HG03039 (cell line): ENCODE measurements around the gene MSLN.
"Not testable (repeated sequence)": the region's sequence is repeated elsewhere in the genome, so short reads cannot be mapped to it uniquely, and the experiment has no call there.

Source experiments
- ATAC-seq: cut with Tn5 transposase; IDR thresholded peaks from one replicate; pipeline ENCODE4 v1.9.1; 2021; ENCODE audit warnings: mild to moderate bottlenecking, moderate library complexity; ENCODE audit not compliant: unreplicated experiment

The MSLN gene

DNA sequence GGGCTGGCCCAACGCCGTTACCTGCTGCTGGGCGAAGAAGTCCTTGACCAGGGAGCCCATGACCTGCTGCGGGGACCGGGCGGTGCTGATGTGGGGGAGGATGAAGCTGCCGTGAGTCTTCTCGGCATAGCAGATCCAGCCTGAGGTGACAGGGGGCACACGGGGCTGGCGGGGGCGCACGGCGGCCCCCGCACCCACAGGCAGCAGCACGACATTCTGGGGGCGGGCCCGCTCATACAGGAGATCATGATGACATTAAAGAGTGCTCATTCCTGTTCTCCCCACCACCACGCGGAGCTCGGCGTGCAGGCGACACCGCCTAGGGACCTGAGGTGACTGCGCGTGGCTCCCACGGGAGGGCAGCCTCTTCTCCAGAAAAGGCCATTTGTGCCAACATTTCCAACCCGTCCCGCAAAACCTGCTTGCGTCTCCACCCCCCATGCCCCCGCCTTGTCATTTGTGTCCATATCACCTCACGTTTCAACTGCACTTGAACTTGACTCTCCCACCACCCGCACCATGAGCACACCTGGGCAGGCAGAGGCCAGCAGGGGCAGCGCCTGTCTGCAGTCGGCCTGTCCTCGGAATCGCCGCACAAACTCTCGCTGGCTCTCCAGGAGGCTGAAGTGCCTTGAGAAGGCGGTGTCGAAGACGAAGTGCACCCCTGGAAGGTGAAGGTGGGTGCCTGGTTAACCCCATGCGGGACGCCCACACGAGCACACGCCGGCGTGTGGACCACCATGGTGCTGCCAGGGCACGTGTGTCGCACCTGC is 26.1 kb upstream of the MSLN start:
- no peak for ATAC-seq

DNA sequence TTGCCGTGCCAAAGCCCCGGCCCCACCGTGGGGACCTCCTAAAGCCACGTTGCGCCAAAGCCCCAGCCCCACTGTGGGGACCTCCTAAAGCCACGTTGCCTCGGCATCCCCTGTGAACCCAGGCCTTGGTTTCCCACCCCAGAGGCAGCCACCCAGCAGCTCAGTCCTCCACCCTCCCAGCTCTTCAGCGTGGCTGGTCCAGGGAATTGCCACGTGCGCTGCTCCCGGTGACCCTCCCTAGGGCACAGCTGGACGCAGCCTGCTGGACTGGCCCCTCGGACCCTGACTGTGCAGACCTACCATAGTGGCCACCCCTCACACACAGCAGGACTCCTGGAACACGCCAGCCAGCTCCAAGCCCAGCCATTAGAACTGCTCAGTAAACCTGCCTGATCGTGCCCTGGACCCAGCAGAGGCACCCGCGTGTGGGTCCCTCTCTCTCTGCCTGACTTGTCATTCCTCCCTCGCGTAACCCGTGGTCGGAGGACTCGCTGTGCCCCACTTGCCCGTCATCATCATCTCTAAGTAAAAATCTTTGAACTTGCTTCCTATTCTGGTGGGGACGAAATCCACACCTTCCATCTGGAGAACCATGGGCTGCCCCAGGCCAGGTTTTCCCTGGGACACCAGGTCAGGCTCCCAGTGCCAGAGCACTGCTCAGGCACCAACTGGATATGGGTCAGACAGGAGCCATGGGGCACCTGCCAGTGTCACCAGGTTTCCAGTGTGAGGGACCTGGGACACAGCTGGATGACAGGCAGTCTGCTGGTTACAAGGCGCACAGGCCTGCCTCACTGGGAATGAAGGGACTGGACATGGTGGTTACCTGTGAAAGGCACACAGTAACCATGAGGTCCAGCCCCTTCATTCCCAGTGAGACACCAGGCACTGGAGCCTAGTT is 25.3 kb upstream of the MSLN start:
- no peak for ATAC-seq

DNA sequence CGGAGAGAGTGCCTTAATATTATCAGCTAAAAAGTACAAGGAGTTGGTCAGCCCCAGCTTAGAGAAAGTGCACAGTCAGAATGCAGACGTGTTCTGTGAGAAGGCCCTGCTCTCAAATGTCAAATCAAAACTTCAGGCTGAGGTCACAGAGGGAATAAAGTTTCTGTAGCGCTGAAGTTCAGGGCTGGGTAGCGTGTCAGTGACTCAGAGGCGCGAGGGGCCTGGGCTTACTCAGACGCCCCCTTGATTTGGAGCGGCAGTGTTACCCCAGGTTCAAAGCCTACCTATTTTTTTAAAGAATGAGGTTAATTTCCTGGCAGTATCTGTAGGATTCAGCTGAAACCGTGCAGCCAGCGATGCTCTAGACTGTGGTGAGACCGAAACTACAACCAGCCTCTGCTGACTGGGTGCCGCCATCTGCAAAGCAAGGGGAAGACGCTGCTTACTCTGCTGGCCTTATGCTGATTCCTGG is 24.5 kb upstream of the MSLN start:
- ATAC-seq, result no peak

DNA sequence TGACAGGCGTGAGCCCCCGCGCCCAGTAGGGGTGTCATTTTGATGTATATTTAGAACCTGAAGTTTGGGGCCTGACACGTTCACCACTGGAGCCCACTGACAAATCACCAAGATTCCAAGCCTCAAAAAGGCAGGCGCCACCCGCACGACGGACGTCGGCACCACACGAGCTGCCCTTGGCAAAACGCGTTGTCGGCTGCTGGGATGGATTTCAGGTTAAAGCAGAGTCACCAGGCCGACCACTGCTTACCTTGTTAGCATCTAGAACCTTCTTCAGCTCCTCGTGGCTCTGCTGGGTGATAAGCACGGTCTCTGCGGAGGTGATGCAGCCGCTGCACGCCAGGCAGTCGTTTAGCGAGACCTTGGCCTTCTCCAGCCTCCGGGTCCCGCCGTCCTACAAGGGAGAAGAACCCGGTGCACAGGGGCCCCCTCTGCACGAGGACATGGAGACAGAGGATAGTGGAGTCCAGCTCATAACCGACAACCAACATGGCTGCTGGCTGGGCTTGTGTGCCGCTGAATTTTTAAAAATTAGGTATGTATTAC is 23.5 kb upstream of the MSLN start:
- no peak for ATAC-seq

DNA sequence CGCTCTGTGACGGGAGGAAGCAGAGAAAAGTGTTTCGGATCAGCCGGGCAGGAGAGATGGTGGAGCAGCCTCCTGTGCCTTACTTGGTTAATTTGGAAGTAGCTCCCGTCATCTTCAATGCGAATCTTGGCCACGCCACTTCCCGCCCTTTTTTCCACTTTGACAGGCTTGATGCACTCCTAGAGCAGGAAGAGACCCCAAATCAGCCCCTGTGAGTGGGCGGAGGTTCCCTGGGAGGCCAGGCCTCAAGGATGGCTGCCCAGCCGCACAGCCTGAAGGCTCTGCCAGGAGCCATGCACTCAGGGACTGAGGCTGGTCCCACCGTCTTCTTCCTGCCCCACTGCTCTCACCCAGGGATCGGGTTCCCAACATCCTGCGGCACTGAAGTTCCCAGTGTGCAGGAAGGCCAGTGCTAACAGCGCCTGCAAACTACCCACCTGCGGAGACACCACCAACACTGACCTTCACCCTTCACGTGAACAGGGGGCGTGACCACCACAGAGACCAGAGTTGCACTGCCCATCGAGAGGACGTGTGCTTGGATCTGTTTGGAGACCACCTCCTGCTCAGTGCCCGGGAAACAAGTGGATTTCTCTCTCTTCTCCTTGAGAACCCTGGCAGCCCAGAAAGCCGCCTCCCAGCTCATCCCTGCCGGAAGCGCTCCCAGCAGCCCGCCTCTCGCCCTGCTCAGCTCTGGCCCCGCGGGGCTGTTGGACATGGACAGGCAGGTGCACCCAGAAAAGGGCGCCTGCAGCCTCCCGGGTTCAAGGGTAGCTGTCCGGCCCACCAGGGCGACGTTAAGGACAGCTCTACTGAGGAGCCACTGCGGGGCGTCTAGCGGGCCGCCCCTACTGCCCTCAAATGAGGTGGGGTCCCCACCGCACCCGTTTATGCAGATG is 20.7 kb upstream of the MSLN start:
- ATAC-seq, result no peak

DNA sequence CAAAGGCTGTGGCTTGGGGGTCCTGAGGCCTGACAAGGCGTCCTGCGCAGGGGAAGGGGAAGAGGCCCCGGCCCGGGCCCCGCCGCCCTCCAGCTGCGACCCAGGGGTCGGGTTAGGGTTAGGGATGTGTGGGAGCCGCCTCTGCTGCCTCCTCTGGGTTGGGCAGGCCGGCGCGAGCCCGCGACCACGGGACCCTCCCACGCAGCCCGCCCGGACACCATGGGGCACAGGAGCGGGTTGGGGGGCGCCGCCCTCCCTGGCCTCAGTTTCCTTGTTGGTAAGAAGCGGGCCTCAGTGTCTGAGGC is 20.1 kb upstream of the MSLN start:
- ATAC-seq, result no peak

DNA sequence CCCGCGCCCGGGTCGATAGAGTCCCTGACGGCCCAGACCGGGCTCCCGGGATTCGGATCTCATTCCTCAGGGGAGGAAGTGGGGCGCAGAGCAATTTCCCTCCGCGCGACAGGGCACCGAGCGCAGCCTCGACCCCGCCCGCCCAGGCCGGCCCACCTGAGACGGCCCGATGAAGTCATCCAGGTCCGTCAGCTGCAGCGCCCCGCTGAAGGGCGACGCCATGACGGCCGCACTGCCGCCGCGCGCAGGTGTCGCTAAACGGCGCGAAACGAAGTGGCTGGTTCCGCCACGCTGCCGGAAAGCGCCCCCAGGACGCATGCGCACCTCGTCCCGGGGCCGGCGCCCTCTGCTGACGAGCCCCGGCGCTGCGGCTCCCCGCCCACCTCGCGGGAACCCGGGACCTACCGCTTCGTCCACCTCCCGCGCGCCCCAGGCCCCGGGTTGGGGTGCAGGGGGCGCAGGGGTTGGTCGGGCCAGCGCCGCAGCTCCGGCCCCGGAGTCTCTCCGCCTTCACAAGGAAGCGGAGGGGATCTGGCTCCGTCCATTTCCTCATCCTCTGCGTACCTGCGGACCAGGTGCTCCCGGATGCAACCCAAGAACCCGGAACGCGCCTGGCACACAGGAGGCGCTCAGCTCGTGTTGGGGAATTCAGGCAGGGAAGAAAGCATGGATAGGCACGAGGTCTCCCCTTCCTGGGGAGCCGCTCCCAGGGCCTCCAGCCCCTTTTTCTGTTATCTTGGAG is 19.6 kb upstream of the MSLN start, which contains the start of gene CIAO3:
CIAO3 (minus strand) TSS at position 234 of the 742 bp plus-strand sequence; CDS start at position 222, 12 bp downstream.
- peak; percentile 63 for ATAC-seq

DNA sequence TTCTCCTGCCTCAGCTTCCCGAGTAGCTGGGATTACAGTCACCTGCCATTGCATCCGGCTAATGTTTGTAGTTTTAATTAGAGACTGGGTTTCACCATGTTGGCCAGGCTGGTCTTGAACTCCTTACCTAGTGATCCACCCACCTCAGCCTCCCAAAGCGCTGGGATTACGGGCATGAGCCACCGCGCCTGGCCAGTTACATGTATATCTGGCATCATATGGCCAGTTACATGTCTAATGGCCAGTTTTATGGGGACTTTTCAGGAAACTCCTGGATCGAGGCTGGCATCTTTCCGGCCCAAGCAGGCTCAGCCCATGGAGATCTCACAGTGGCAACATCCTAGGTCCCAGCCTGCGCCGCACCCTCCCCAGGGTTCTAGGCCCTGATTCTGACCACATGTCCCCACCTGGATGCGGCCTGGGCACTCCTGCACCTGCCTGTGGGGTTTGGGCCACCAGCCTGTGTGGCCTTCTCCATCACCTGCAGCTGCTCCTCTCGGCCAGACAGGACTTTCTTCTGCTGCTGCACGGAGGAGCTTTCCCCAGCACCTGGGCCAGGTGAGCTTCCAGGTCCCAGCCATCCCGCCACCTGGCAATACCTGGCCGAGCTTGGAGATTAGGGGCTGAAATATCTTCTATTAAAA is 18.4 kb upstream of the MSLN start:
- no peak for ATAC-seq

DNA sequence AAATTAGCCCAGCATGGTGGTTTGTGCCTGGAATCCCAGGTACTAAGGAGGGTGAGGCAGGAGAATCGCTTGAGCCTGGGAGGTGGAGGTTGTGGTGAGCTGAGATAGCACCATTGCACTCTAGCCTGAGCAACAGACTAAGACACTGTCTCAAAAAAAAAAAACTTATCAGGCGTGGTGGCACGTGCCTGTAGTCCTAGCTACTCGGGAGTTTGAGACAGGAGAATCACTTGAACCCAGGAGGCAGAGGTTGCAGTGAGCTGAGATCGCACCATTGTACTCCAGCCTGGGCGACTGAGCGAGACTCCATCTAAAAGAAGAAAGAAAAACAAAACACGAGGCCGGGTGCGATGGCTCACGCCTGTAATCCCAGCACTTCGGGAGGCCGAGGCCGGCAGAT is 17.6 kb upstream of the MSLN start:
- not testable (repeated sequence) for ATAC-seq

DNA sequence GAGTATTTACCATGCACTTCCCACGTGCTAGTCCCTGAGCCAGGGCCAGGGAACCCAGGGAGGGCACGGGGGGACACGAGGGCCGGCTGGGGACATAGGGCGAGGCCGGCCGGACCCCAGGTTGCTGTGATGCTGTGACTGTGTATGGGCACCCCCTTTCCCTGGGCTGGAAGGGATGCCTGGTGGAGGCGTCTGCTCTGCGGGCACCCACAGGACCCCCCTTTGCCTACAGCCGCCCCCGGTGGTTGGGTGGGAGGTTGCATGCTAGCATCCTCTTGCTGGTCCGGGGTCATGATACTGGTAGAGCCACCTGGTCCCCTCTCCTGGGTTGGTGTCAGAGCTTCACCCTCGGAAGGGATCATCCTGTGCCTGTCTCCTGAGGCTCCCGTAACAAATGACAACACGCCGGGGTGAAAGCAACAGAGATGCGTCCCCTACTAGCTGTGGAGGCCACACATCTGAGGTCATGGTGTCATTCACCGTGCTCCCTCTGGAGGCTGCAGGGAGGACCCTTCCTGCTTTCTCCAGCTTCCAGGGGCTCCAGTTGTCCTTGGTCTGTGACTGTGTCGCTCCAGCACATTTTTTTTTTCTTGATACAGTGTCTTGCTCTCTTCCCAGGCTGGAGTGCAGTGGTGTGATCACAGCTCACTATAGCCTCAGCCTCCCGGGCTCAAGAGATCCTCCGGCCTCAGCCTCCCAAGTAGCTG is 16.6 kb upstream of the MSLN start:
- no peak for ATAC-seq

DNA sequence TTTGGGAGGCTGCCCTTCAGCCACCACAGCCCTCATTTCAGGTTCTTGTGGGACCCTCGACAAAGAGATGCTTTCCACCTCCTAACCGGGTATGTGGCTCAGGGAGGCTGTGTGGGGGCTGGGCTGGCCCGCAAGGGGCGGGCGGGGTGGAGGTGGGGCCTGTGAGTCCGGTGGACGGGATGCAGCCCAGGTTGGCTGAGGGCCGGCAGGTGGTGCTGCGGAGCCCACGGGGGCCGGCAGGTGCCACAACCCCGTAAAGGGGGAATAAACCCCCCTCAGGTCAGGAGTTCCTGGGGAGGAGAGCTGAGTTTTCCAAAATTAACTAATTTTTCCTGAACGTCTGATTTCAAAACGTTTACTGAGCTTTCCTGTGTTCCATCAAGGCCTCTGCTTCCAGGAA is 14.8 kb upstream of the MSLN start:
- no peak for ATAC-seq

DNA sequence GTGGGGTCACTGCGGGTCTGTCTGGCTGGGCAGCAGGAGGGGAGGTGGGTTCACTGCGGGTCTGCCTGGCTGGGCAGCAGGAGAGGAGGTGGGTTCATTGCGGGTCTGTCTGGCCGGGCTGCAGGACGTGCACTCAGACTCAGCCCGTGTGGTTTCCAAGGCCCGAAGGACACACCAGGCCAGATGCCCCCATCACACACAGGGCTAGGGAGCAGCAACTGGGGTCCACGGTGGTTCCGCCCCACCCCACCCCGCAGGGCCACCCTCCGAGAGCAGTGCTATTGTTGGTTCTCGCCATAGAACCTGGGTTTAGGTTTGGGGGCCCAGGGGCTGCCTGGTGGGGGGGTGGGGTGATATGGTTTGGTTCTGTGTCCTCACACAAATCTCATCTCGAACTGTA is 13.9 kb upstream of the MSLN start:
- ATAC-seq, result no peak

DNA sequence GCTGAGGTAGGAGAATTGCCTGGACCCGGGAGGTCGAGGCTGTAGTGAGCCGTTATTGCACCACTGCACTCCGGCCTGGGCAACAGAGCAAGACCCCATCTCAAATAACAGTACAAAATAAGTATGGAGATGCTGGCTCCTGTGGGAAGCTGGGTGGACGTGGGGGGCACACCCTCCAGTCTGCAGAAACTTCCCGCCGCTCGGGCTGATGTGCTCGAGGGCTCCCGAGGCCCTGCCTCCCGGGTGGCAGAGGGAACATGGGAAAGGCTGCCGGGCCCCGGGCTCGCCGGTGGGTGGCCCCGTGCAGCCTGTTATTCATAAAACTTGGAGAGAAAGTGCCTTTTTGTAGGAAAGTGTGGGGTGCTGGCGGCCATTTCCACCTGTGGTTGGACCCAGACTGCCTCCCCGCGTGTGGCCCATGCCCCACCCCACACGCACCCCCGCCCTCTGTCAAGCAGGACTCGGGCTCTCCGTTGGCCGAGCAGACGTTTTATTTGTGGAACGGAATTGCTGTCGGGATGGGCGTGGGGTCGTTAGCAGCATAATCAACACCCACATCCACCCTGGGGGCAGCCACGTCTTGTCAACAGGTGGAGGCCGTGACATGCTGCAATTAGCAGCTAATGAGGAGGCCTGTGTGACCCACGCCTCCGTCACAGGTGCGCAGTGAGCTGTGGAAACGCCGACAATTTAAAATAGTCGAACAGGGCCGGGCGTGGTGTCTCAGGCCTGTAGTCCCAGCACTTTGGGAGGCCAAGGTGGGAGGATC is 12.4 kb upstream of the MSLN start:
- ATAC-seq, result no peak

DNA sequence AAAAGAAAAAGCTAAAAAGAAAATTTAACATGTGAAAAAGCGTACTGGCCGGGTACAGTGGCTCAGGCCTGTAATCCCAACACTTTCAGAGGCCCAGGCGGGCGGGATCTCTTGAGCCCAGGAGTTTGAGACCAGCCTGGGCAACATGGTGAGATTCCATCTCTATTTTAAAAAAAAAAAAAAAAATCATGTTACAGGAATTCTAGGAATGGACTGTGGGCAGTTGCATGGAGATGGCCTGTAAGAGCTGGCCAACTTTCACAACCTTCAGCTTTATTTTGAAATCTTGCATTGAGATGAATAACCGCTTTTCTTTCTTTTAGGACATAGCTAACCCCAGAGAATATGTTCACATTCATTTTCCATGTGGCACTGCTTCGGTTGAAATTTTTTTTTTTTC is 11.5 kb upstream of the MSLN start:
- ATAC-seq, result no peak

DNA sequence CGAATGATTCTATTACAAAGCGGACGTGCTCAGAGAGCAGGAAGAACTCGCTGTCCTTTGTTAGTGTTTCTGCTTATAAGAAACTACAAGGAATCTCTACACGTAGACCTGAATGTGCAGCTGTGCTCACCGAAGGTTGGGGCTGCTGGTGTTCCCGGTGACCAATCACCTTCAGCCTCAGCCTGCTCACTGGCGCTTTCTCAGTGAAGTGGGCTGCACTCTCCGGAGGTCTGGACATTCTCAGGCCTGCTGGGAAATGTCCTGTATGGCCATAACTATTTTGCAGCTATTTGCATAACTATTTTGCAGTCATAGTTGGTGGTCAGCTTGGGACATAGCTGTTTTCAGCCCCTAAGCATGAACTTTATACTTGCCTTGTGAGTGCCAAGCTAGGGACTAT is 10.0 kb upstream of the MSLN start:
- ATAC-seq, result no peak

DNA sequence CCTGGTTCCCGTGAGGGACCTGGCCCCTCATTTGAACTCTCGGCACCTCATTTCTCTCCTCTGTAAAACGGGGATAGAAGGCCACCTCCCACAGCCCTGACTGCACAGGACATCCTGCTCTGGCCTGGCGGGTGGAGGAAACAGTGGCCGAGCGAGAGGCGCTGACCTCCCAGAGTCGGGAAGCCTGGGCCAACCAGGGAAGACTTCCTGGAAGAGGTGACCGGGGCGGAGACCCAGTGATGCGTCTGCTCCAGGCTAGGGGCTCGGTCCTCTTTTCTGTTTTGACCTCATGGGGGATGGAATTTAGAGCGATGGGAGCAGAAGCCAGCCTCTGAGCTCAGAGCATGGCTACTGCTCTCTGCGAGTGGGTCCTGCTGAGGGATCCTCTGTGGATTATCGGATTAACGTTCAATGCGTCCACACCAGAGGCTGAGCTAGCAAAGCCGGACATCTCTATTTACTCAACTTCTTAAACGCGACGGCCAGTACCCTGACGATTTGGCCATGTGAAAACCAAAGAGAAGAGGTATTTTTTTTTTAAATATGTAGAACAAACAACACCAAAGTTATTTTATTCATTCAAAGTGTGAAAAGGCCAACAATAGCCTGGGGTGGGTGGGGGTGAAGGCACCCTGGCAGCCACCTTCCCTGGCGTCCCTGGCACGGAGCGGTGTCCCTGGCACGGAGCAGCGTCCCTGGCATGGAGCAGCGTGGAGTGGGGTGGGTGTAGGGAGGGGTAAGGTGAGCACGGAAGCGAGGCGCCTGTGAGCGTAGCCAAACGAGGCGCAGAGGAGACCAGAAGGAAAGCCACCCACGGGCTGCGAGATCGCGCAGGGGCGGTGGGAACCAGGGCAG is 9.2 kb upstream of the MSLN start:
- no peak for ATAC-seq

DNA sequence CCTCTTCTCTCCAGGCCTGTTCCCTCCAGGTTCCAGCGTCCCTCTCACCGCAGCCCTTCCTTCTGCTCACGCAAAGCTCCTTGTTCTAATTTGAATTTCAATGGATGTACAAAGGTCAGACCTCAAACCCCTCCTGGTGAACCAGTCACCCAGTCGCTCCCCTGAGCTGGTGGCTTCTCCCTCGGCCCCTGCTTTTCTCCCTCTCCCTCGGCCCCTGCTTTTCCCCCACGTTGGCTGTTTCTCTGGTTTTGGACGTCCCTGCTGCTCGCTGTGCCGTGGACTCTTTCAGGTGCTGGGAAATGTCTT is 8.6 kb upstream of the MSLN start:
- ATAC-seq, result no peak
